Osteocyte (in vitro differentiated cells): Measurements from ENCODE around the gene VAT1L. TPM values are rescaled to one million over a fixed set of nuclear protein-coding genes. Genes with fewer than 3 reads are reported as not detected.

Source experiments
- DNase-seq: peaks from one replicate; pipeline ENCODE4 v3.0.0; 2021; ENCODE audit warnings: mixed read lengths; ENCODE audit not compliant: unreplicated experiment; ENCODE audit errors: extremely low spot score
- H3K27ac Mint-ChIP-seq: one replicate; pipeline ENCODE4 v1.8.0; 2021; ENCODE audit warnings: mild to moderate bottlenecking, mixed read lengths; ENCODE audit not compliant: unreplicated experiment
- H3K27me3 Mint-ChIP-seq: one replicate; pipeline ENCODE4 v1.8.0; 2021; ENCODE audit warnings: mixed read lengths; ENCODE audit not compliant: unreplicated experiment
- H3K36me3 Mint-ChIP-seq: one replicate; pipeline ENCODE4 v1.8.0; 2021; ENCODE audit warnings: mixed read lengths; ENCODE audit not compliant: unreplicated experiment
- H3K4me1 Mint-ChIP-seq: one replicate; pipeline ENCODE4 v1.8.0; 2021; ENCODE audit warnings: mixed read lengths; ENCODE audit not compliant: unreplicated experiment
- H3K4me3 Mint-ChIP-seq: one replicate; pipeline ENCODE4 v1.8.0; 2021; ENCODE audit warnings: mild to moderate bottlenecking, moderate library complexity, mixed read lengths; ENCODE audit not compliant: unreplicated experiment
- H3K9me3 Mint-ChIP-seq: one replicate; pipeline ENCODE4 v1.8.0; 2021; ENCODE audit warnings: mixed read lengths; ENCODE audit not compliant: unreplicated experiment
- total RNA-seq: library from RNA; stranded (reverse); gene quantifications from 2 replicates; pipeline ENCODE4 v1.2.1, GENCODE V29; 2021
- TF ChIP-seq, protein P1 (sequence below): fragments of 200-600 bp; sonication (generic); IDR thresholded peaks from 2 replicates; pipeline ENCODE4 v1.5.0; 2021; ENCODE audit warnings: antibody characterized with exemption, mild to moderate bottlenecking, moderate library complexity

The VAT1L gene
- total RNA-seq, 1 donor from 2014 or later = not detected

DNA sequence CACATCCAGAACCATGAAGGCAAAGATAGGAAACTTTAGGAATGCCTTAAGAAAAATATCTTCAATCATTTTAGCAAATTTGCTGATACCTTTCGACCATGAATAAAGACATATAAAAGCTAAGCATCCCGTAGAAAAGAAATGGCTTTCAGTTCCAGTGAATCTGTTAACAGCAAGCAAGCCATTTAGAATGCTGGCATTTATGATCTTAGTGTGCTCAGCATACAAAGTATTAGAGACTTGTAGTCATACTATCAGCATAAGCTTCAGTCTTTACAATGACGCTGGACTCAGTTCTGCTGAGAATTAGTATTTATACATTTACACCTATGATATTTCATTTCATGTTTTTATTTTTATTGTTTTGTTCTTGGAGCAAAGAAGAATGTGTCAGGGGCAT, 38.7 kb downstream of the VAT1L start:
- no peaks in the 10 kb centered on the region for H3K4me1 Mint-ChIP-seq
- H3K9me3 Mint-ChIP-seq = peaks cover 3% of the 10 kb centered on the region
- H3K27me3 Mint-ChIP-seq = no peaks in the 10 kb centered on the region
- no peak overlapping the region for H3K4me3 Mint-ChIP-seq
- TF ChIP-seq, protein P1, sequence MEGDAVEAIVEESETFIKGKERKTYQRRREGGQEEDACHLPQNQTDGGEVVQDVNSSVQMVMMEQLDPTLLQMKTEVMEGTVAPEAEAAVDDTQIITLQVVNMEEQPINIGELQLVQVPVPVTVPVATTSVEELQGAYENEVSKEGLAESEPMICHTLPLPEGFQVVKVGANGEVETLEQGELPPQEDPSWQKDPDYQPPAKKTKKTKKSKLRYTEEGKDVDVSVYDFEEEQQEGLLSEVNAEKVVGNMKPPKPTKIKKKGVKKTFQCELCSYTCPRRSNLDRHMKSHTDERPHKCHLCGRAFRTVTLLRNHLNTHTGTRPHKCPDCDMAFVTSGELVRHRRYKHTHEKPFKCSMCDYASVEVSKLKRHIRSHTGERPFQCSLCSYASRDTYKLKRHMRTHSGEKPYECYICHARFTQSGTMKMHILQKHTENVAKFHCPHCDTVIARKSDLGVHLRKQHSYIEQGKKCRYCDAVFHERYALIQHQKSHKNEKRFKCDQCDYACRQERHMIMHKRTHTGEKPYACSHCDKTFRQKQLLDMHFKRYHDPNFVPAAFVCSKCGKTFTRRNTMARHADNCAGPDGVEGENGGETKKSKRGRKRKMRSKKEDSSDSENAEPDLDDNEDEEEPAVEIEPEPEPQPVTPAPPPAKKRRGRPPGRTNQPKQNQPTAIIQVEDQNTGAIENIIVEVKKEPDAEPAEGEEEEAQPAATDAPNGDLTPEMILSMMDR = no peak
- no peaks in the 10 kb centered on the region for H3K36me3 Mint-ChIP-seq
- H3K27ac Mint-ChIP-seq = no peak overlapping the region
- no peak for DNase-seq

GRCh38 chr16:77833921-77834634, 45.7 kb downstream of the VAT1L start:
- no peaks in the 10 kb centered on the region for H3K9me3 Mint-ChIP-seq
- H3K4me1 Mint-ChIP-seq = peaks cover 4% of the 10 kb centered on the region
- TF ChIP-seq, protein P1 = no peak
- H3K27ac Mint-ChIP-seq = no peak overlapping the region
- no peak for DNase-seq
- H3K36me3 Mint-ChIP-seq = no peaks in the 10 kb centered on the region
- H3K4me3 Mint-ChIP-seq = no peak overlapping the region
- no peaks in the 10 kb centered on the region for H3K27me3 Mint-ChIP-seq

DNA sequence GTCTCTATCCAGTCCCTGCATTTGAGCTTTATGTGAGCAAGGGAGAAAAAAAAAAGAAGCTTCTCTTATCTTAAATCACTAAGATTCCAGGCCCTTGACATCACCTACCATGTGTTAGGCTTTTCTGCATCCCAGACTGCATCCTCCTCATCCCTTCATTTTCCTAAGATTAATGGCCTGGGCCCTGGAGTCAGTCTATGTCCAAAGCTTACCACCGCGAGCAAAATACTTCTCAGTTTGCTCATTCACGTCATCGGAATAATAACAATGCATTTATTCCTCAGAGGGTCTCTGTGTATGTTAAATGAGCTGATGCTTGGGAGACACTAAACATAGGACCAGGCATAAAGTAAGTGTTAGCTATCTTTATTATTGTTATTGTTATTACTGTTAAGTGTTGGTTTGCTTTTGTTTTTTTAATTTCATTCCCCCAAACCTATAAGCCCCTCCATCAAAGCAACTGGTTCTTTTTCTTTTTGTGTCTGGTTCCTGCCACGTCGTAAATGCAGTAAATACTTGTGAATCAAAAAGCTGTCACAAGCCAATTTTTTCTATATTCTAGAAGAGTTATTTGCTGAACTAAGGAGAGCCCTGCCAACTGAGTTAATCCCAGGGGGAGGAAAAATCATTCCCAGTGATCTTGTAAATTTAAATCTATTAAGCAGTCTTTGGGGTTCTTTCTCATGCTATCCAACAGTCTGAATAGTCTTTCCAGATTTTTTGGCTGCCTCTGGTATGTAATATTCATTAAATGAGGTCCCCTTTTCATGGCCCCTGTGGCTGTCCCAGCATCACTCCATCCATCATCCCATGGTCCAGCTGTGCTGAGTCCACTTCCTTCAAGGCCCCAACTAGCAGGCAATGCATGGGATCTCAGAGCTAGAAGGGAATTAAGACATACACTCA, 46.5 kb downstream of the VAT1L start:
- no peak overlapping the region for H3K4me3 Mint-ChIP-seq

DNA sequence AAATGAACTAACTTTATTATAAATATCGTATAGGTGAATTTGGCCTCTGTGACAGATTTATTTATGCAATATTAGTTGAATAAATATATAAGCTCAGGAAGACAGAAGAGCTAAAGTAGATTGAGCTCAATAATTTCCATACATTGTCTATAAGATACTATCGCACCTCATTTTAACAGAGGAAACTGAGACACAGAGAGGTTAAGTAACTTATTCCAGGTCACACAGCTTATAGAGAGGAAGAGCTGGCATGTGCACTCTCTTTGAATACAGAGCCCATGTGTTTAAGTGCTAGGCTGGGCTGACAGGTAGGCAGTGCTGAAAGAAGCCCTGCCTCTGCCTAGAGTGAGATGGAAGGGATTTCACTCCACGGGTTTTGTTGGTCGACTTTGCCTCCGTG, 48.4 kb downstream of the VAT1L start:
- no peaks in the 10 kb centered on the region for H3K36me3 Mint-ChIP-seq
- H3K27me3 Mint-ChIP-seq = no peaks in the 10 kb centered on the region
- H3K27ac Mint-ChIP-seq = no peak overlapping the region
- no peak for DNase-seq
- no peaks in the 10 kb centered on the region for H3K9me3 Mint-ChIP-seq
- peaks cover 4% of the 10 kb centered on the region for H3K4me1 Mint-ChIP-seq
- TF ChIP-seq, protein P1 = no peak
- no peak overlapping the region for H3K4me3 Mint-ChIP-seq

More for the DNA sequence above, 46.5 kb downstream of the VAT1L start:
- Mint-ChIP-seq H3K27me3 (no peaks in the 10 kb centered on the region), H3K27ac (no peak overlapping the region), H3K9me3 (no peaks in the 10 kb centered on the region), H3K36me3 (no peaks in the 10 kb centered on the region), H3K4me1 (peaks cover 4% of the 10 kb centered on the region)
- DNase-seq = no peak
- TF ChIP-seq, protein P1 = no peak
